K562 (cell line): ENCODE results near the gene STXBP5L. TPM values are rescaled to one million over a fixed set of nuclear protein-coding genes. Genes with fewer than 3 reads are reported as not detected.
A peak's percentile ranks its signal among the peaks of the same experiment; 100 is the strongest.
"Not testable (repeated sequence)": the region's sequence is repeated elsewhere in the genome, so short reads cannot be mapped to it uniquely, and the experiment has no call there.

Experiments used
- ATAC-seq: fragments of 200-7000 bp; cut with Tn5 transposase; 3 replicates; pipeline ENCODE4 v1.9.1; 2020; ENCODE audit warnings: moderate library complexity
- BruUV-seq: library from RNA; stranded (reverse); fragments of 400-500 nt; replicated peaks from 2 replicates; lab custom pipeline; 2021; lab: Mats Ljungman, UMichigan
- CTCF ChIA-PET: fragments of 300-600 bp; formaldehyde crosslinking; extraction: SDS; loops from one replicate; lab custom pipeline; 2021; ENCODE audit warnings: low intra/inter-chr PET ratio; lab: Yijun Ruan, JAX
- POLR2A ChIA-PET: fragments of 300-600, 350-650 bp; sonication (Branson Sonifier 250); formaldehyde crosslinking; extraction: SDS; loops from one replicate; lab custom pipeline; 2021; ENCODE audit warnings: antibody characterized with exemption, inconsistent platforms; lab: Yijun Ruan, JAX
- DNase-seq, 4 experiments: peaks; one replicate each; pipeline versions ENCODE4 v3.0.0 to v3.0.0-alpha.2; 2011 to 2018; ENCODE audit warnings: low spot score in 3 of 4, mixed read lengths in 3 of 4; ENCODE audit errors: extremely low read depth in 1 of 4
- FAIRE-seq: peaks from 2 replicates; lab custom pipeline; 2011; peaks lifted over from hg19 to GRCh38; lab: Jason Lieb, UNC
- H2AFZ ChIP-seq: 2 replicates; pipeline ENCODE4 v1.6.0; 2011; ENCODE audit warnings: low read depth, low read length, control low read depth, inconsistent platforms
- H3K27ac ChIP-seq: fragments of 200-600 bp; 3 replicates; pipeline ENCODE4 v1.8.0; 2011; ENCODE audit warnings: low read depth, mild to moderate bottlenecking, control low read depth, inconsistent platforms, low read length, moderate library complexity, mixed read lengths; ENCODE audit errors: extremely low read depth
- H3K27me3 ChIP-seq, 2 experiments: fragments of 300-600 bp in 1 of 2; 2 replicates in 1 of 2; 3 replicates in 1 of 2; pipeline versions ENCODE4 v1.6.0 to v1.8.0; 2011; ENCODE audit warnings: inconsistent platforms in 2 of 2, low read length in 2 of 2, mild to moderate bottlenecking in 1 of 2, mixed read lengths in 1 of 2, moderate library complexity in 1 of 2; ENCODE audit not compliant: control insufficient read depth in 2 of 2, insufficient read depth in 2 of 2
- H3K36me3 ChIP-seq: fragments of 300-600 bp; 3 replicates; pipeline ENCODE4 v1.8.0; 2011; ENCODE audit warnings: mild to moderate bottlenecking, low read length, inconsistent platforms; ENCODE audit not compliant: control insufficient read depth, insufficient read depth
- H3K4me1 ChIP-seq, 2 experiments: fragments of 200-600 bp in 1 of 2; replicated peaks in 1 of 2; 2 replicates in 1 of 2; 3 replicates in 1 of 2; pipeline versions ENCODE4 v1.5.1 to v1.8.0; 2011; ENCODE audit warnings: inconsistent platforms in 2 of 2, low read length in 2 of 2, mild to moderate bottlenecking in 1 of 2, mixed read lengths in 1 of 2, moderate library complexity in 1 of 2; ENCODE audit not compliant: control insufficient read depth in 2 of 2, insufficient read depth in 2 of 2
- H3K4me2 ChIP-seq: 2 replicates; pipeline ENCODE4 v1.6.1; 2011; ENCODE audit warnings: low read length, control low read depth, inconsistent platforms, mixed read lengths; ENCODE audit not compliant: insufficient read depth
- H3K4me3 ChIP-seq: fragments of 200-600 bp; sonication (generic), shearing (Covaris generic); 2 replicates; pipeline ENCODE4 v1.5.1; 2016; ENCODE audit warnings: control low read depth, inconsistent platforms
- H3K79me2 ChIP-seq: fragments of 200-600 bp; 3 replicates; pipeline ENCODE4 v1.8.0; 2011; ENCODE audit warnings: low read length, inconsistent platforms; ENCODE audit not compliant: control insufficient read depth, insufficient read depth
- H3K9ac ChIP-seq, 2 experiments: 2 replicates each; pipeline versions ENCODE4 v1.6.0 to v1.6.1; 2011; ENCODE audit warnings: low read depth in 2 of 2, low read length in 2 of 2, control low read depth in 1 of 2, inconsistent platforms in 1 of 2, mild to moderate bottlenecking in 1 of 2, mixed read lengths in 1 of 2; ENCODE audit not compliant: insufficient read depth in 1 of 2
- H3K9me1 ChIP-seq: one replicate; pipeline ENCODE4 v1.6.0; 2011; ENCODE audit warnings: inconsistent platforms, mild to moderate bottlenecking, low read length, moderate library complexity; ENCODE audit not compliant: control insufficient read depth, insufficient read depth
- H3K9me3 ChIP-seq: replicated peaks from 2 replicates; pipeline ENCODE4 v1.5.1; 2011; ENCODE audit warnings: low read depth, low read length, inconsistent platforms; ENCODE audit not compliant: control insufficient read depth, insufficient read depth
- H4K20me1 ChIP-seq: replicated peaks from 2 replicates; pipeline ENCODE4 v1.6.1; 2011; ENCODE audit warnings: low read length, inconsistent platforms, mixed read lengths; ENCODE audit not compliant: control insufficient read depth, insufficient read depth
- CEBPB ChIP-seq: fragments of 450-650 bp; IDR thresholded peaks from 2 replicates; pipeline ENCODE4 v1.6.1; 2016; ENCODE audit warnings: missing genetic modification characterization, missing compliant biosample characterization
- DACH1 ChIP-seq: fragments of 450-650 bp; IDR thresholded peaks from 2 replicates; pipeline ENCODE4 v1.6.1; 2018; ENCODE audit not compliant: partially characterized antibody
- FOXK2 ChIP-seq, 2 experiments: fragments of 450-650 bp; IDR thresholded peaks in 1 of 2; conservative IDR thresholded peaks in 1 of 2; 2 replicates each; pipeline ENCODE4 v1.6.1; 2016; ENCODE audit warnings: low read depth in 2 of 2, mild to moderate bottlenecking in 1 of 2
- GATAD2A ChIP-seq: fragments of 450-650 bp; IDR thresholded peaks from 2 replicates; pipeline ENCODE4 v1.6.1; 2017
- GATAD2B ChIP-seq: fragments of 450-650 bp; IDR thresholded peaks from 2 replicates; pipeline ENCODE4 v1.6.1; 2017; ENCODE audit warnings: mild to moderate bottlenecking, borderline replicate concordance
- HDAC2 ChIP-seq: fragments of 450-650 bp; IDR thresholded peaks from 2 replicates; pipeline ENCODE4 v1.6.1; 2016; ENCODE audit warnings: mild to moderate bottlenecking
- LARP7 ChIP-seq: fragments of 450-650 bp; IDR thresholded peaks from 2 replicates; pipeline ENCODE4 v1.6.1; 2016
- NFE2 ChIP-seq: IDR thresholded peaks from 2 replicates; pipeline ENCODE4 v1.6.1; 2014; ENCODE audit warnings: antibody characterized with exemption, low read depth
- RFX1 ChIP-seq: fragments of 450-650 bp; IDR thresholded peaks from 2 replicates; pipeline ENCODE4 v1.6.1; 2016; ENCODE audit warnings: mild to moderate bottlenecking, moderate library complexity
- TAF9B ChIP-seq: fragments of 450-650 bp; IDR thresholded peaks from 2 replicates; pipeline ENCODE4 v1.6.1; 2018; ENCODE audit warnings: mild to moderate bottlenecking; ENCODE audit not compliant: partially characterized antibody
- YY1 ChIP-seq, 3 experiments: IDR thresholded peaks; 2 replicates each; pipeline ENCODE4 v1.6.1; 2011; ENCODE audit warnings: low read length in 2 of 3, mild to moderate bottlenecking in 2 of 3, moderate library complexity in 2 of 3, borderline replicate concordance in 1 of 3, control low read depth in 1 of 3, low read depth in 1 of 3; ENCODE audit not compliant: insufficient read depth in 3 of 3, insufficient replicate concordance in 2 of 3, control insufficient read depth in 1 of 3, insufficient read length in 1 of 3; ENCODE audit errors: extremely low read depth in 1 of 3
- ZBTB8A ChIP-seq: fragments of 450-650 bp; IDR thresholded peaks from 2 replicates; pipeline ENCODE4 v1.6.1; 2018; ENCODE audit warnings: mild to moderate bottlenecking, moderate library complexity; ENCODE audit not compliant: partially characterized antibody
- WGBS: fragments of 100-300 bp; shearing (Covaris generic); methylation state at CpG from one replicate; pipeline ENCODE4 v1.1.6; 2016; ENCODE audit warnings: low coverage, mixed read lengths; ENCODE audit not compliant: insufficient coverage; ENCODE audit errors: missing lambda C conversion rate; 5-methylcytosine and 5-hydroxymethylcytosine counted together
- in situ Hi-C: fragments of 300-500 bp; cut with MboI; formaldehyde crosslinking; loops from 4 replicates; pipeline ENCODE4 v1.15.0; 2018; ENCODE audit warnings: inconsistent platforms, mixed read lengths
- intact Hi-C: fragments of 100-400 bp; cut with micrococcal nuclease; formaldehyde crosslinking; loops from 2 replicates; pipeline ENCODE4 v1.14.2; 2022
- polyA plus RNA-seq, 8 experiments: library from polyadenylated mRNA; depleted of rRNA in 4 of 8; stranded (reverse) in 5 of 8; unstranded in 3 of 8; fragments of >200 nt; fragmentation: Nextera tagmentation in 2 of 8; fragmentation: Illumina TruSeq in 1 of 8; extraction: Ambion mirVana in 2 of 8; extraction: Trizol in 1 of 8; gene quantifications; 2 replicates each; pipeline versions ENCODE4 v1.2.1 to v1.2.3, GENCODE V29; 2011 to 2014; ENCODE audit warnings: inconsistent platforms in 1 of 8, missing spikeins in 1 of 8
- total RNA-seq, 7 experiments: library from RNA; depleted of rRNA in 6 of 7; stranded (reverse); fragments of >200 nt in 6 of 7; fragmentation: Illumina TruSeq in 2 of 7; extraction: Trizol in 2 of 7; gene quantifications; 2 replicates each; pipeline versions ENCODE4 v1.2.1 to v1.2.3, GENCODE V29; 2011 to 2021; ENCODE audit warnings: low replicate concordance in 1 of 7

STXBP5L gene
- total and polyA plus RNA-seq, 9 of the 15 experiments (the other 6 are each of a cell fraction or from before 2014, with no cell fraction given): 0.03 to 0.04 (median 0.03) TPM; not detected in 6

- TF ChIP-seq YY1 (IDR thresholded peaks at IDR 0.05; ENCODE audit: borderline replicate concordance in 1 of 3, control insufficient read depth in 1 of 3, extremely low read depth in 1 of 3, insufficient read depth in 3 of 3, insufficient read length in 1 of 3, insufficient replicate concordance in 2 of 3, low read depth in 1 of 3, low read length in 2 of 3) (no peak), GATAD2A (no peak), DACH1 (no peak), GATAD2B (no peak), HDAC2 (no peak), CEBPB (no peak), LARP7 (no peak), NFE2 (0 out of 2 replicates have a peak, but pooled peaks have one; percentile 5), FOXK2 (conservative IDR thresholded peaks at IDR 0.05 in 1 of 2, IDR thresholded peaks at IDR 0.05 in 1 of 2; ENCODE audit: low read depth in 2 of 2) (peak; percentile 73 to 74), TAF9B (no peak)
These were observed 259.6 kb downstream of the STXBP5L start (continued) for GRCh38 chr3:121167374-121168139.

DNA sequence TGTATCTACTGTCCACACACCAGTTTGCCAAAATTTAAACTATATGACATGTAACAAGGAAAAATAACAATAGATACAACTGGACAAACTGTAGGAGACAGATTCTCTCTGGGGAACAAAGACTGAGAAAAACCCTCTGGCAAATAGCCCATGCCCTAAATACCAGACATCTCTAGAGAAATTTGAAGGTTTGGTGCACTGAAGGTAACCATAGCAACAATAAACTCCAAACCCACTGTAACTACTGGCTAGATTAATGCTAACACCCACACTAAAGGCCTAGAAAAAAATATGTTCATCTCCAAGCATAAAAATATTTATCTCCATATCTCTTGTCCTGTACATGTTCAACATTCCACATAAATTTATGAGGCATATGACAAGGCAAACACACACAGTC is 267.1 kb downstream of the STXBP5L start:
- BruUV-seq: no TSS peak
- CTCF ChIA-PET: no interaction called here
- H4K20me1 ChIP-seq: no peaks in the 10 kb centered on the region

GRCh38 chr3:121190626-121191025 is 282.6 kb downstream of the STXBP5L start:
- H3K9ac ChIP-seq, H3K27ac ChIP-seq, DNase-seq, H4K20me1 ChIP-seq, CTCF ChIA-PET, H3K79me2 ChIP-seq, in situ Hi-C loops, BruUV-seq, ATAC-seq, H3K36me3 ChIP-seq, H3K4me3 ChIP-seq, FAIRE-seq, H3K4me1 ChIP-seq, H3K9me1 ChIP-seq, H3K9me3 ChIP-seq, intact Hi-C loops, H3K4me2 ChIP-seq, POLR2A ChIA-PET, H3K27me3 ChIP-seq, H2AFZ ChIP-seq: not testable (repeated sequence)
- 0% methylated on average over 4 of the region's 26 CpGs for WGBS

More for the DNA sequence above, 267.1 kb downstream of the STXBP5L start:
- no peak for FAIRE-seq
- intact Hi-C loops (no loop called here), in situ Hi-C loops (no loop called here)
- H3K27me3 ChIP-seq: no peaks in the 10 kb centered on the region
- H3K4me3 ChIP-seq: no peak overlapping the region
- no peak for DNase-seq
- TF ChIP-seq RFX1 (peak; percentile 51), ZBTB8A (no peak)
- H3K9me1 ChIP-seq: no peaks in the 10 kb centered on the region
- H2AFZ ChIP-seq: no peak overlapping the region
- ATAC-seq: no peak
- H3K79me2 ChIP-seq: no peaks in the 10 kb centered on the region
- no peaks in the 10 kb centered on the region for H3K9me3 ChIP-seq
- H3K4me2 ChIP-seq: no peak overlapping the region
- POLR2A ChIA-PET: no interaction called here
- H3K36me3 ChIP-seq: no peaks in the 10 kb centered on the region
- no peaks in the 10 kb centered on the region for H3K4me1 ChIP-seq
- no peak overlapping the region for H3K27ac ChIP-seq
- H3K9ac ChIP-seq: no peak overlapping the region
